Neural crest cell (in vitro differentiated cells): ENCODE data around the gene CCL2. TPM values are rescaled to one million over a fixed set of nuclear protein-coding genes. Genes with fewer than 3 reads are reported as not detected.
"Not testable (repeated sequence)": the region's sequence is repeated elsewhere in the genome, so short reads cannot be mapped to it uniquely, and the experiment has no call there.

ENCODE experiments used
- DNase-seq: peaks from one replicate; pipeline ENCODE4 v3.0.0; 2021; ENCODE audit warnings: low read depth, mixed read lengths, low spot score
- H3K27ac Mint-ChIP-seq: one replicate; pipeline ENCODE4 v1.8.0; 2021; ENCODE audit warnings: mild to moderate bottlenecking, mixed read lengths; ENCODE audit not compliant: unreplicated experiment
- H3K27me3 Mint-ChIP-seq: 2 replicates; pipeline ENCODE4 v1.8.0; 2021; ENCODE audit warnings: low read depth, mild to moderate bottlenecking, mixed read lengths
- H3K36me3 Mint-ChIP-seq: 2 replicates; pipeline ENCODE4 v1.8.0; 2021; ENCODE audit warnings: low read depth, mild to moderate bottlenecking, mixed read lengths
- H3K4me1 Mint-ChIP-seq: 2 replicates; pipeline ENCODE4 v1.8.0; 2021; ENCODE audit warnings: mixed read lengths
- H3K4me3 Mint-ChIP-seq: one replicate; pipeline ENCODE4 v1.8.0; 2021; ENCODE audit warnings: mild to moderate bottlenecking, mixed read lengths
- H3K9me3 Mint-ChIP-seq: 2 replicates; pipeline ENCODE4 v1.8.0; 2021; ENCODE audit warnings: mixed read lengths
- total RNA-seq: library from RNA; stranded (reverse); gene quantifications from 2 replicates; pipeline ENCODE4 v1.2.1, GENCODE V29; 2021
- TF ChIP-seq, protein P1 (sequence below): fragments of 200-600 bp; sonication (generic); conservative IDR thresholded peaks from 2 replicates; pipeline ENCODE4 v1.5.0; 2021; ENCODE audit warnings: antibody characterized with exemption, mild to moderate bottlenecking

CCL2 gene
- total RNA-seq, 1 donor from 2014 or later, result 3.5 TPM

DNA sequence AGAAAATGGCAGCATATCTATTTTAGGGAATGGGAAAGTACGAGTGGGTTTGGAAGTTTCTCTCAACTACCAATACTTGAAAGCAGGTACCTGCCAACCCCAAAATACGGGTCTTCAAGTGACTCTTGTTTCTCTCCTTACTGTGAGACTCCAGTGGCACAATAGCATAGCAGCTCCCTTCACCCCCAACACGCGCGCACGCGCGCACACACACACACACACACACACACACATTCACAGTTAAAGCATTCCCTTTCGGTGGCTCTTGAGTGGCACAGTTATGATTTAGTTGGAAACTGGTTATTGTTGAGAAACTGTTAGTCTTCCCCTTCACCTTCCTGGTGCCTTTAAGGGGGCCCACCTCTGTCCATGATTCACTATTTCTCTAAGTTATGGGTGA is 30.0 kb upstream of the CCL2 start:
- Mint-ChIP-seq H3K4me1 (peaks cover 12% of the 10 kb centered on the region), H3K27ac (no peak overlapping the region), H3K4me3 (no peak overlapping the region), H3K9me3 (peaks cover 8% of the 10 kb centered on the region), H3K36me3 (no peaks in the 10 kb centered on the region), H3K27me3 (peaks cover 31% of the 10 kb centered on the region)
- no peak for DNase-seq
- TF ChIP-seq, protein P1, sequence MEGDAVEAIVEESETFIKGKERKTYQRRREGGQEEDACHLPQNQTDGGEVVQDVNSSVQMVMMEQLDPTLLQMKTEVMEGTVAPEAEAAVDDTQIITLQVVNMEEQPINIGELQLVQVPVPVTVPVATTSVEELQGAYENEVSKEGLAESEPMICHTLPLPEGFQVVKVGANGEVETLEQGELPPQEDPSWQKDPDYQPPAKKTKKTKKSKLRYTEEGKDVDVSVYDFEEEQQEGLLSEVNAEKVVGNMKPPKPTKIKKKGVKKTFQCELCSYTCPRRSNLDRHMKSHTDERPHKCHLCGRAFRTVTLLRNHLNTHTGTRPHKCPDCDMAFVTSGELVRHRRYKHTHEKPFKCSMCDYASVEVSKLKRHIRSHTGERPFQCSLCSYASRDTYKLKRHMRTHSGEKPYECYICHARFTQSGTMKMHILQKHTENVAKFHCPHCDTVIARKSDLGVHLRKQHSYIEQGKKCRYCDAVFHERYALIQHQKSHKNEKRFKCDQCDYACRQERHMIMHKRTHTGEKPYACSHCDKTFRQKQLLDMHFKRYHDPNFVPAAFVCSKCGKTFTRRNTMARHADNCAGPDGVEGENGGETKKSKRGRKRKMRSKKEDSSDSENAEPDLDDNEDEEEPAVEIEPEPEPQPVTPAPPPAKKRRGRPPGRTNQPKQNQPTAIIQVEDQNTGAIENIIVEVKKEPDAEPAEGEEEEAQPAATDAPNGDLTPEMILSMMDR, result no peak

DNA sequence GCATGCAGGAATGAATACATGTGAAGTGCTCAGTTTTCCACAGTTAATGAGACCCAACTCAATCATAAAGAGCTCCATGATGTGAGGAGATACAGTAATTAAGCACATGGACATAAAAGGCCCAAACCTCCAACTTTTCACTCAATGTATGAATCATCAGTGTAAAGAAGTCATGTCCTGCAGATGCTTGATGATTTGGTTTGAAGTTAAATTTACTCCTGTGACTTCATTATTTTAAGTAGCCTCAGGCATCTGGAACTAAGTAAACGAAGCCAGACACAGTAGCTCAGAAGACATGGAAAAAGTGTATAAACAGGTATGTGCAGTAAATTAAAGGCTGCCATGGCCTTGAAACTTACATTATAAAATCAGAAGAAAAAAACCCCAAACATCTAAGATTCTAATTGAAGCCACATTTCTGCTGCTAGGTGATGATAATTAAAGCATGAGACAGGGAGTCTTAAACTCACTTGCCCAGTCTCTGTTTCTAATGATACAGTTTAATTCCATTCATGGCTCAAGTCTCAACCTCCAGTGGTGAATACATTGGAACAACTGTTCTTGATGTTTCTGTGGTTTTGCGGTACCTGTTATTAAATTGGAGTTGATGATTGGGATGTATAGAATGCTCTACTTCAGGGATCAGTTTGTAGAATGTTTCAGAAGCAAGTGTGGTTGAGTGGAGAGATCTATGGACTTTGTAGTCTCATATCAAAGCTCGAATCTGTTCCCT is 28.9 kb upstream of the CCL2 start:
- Mint-ChIP-seq H3K36me3 (no peaks in the 10 kb centered on the region), H3K27me3 (peaks cover 23% of the 10 kb centered on the region), H3K4me1 (peaks cover 8% of the 10 kb centered on the region), H3K4me3 (no peak overlapping the region), H3K9me3 (peaks cover 13% of the 10 kb centered on the region), H3K27ac (no peak overlapping the region)
- DNase-seq, result no peak
- TF ChIP-seq, protein P1, result no peak

DNA sequence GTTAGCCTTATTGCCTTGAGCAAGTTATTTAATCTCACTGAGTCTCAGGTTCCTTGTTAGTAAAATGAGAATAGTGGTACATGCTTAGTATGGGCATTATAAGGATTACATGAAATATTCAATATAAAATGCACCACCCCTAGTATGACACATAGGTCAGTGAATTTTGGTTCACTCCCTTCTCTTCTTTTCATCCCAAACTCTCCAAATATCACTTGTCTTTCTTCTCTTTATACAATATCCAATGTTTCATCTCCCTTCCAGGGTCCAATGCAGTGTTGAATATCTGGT is 28.4 kb upstream of the CCL2 start:
- no peak overlapping the region for H3K27ac Mint-ChIP-seq
- peaks cover 14% of the 10 kb centered on the region for H3K9me3 Mint-ChIP-seq
- H3K36me3 Mint-ChIP-seq, result no peaks in the 10 kb centered on the region
- TF ChIP-seq, protein P1, result no peak
- H3K27me3 Mint-ChIP-seq, result peaks cover 23% of the 10 kb centered on the region
- H3K4me1 Mint-ChIP-seq, result peaks cover 3% of the 10 kb centered on the region
- DNase-seq, result no peak
- no peak overlapping the region for H3K4me3 Mint-ChIP-seq

DNA sequence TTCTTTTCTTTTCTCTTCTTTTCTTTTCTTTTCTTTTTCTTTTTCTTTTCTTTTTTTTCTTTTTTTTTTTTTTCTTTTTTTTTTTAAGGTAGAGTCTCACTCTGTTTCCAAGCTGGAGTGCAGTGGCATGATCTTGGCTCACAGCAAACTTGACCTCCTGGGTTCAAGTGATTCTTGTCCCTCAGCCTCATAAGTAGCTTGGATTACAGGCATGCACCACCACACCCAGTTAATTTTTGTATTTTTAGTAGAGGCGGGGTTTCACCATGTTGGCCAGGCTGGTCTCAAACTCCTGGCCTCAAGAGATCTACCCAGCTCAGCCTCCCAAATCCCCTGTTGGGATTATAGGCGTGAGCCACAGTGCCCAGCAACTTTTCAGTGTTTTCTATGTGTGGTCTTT is 27.8 kb upstream of the CCL2 start:
- not testable (repeated sequence) for H3K27ac Mint-ChIP-seq, H3K4me3 Mint-ChIP-seq, H3K36me3 Mint-ChIP-seq, H3K4me1 Mint-ChIP-seq, DNase-seq
- Mint-ChIP-seq H3K27me3 (peaks cover 23% of the 10 kb centered on the region), H3K9me3 (peaks cover 14% of the 10 kb centered on the region)

DNA sequence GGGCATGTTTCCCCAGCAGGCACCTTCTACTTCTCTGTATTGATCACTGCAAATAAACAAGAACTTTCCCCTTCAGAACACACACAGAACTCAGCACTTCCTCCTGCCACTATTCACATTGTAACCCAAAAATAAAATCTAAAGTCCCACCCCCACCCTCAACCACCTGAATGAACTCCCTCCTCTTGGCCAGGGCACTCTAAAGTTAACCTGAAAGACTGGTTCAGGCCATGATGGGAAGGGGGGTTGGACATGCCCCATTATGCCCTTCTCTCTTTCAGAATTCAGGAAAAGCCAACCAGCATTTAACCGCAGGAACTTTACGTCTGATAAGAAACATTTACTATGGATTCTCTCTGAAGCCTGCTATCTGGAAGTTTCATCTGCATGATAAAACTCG is 27.4 kb upstream of the CCL2 start:
- Mint-ChIP-seq H3K4me3 (no peak overlapping the region), H3K27me3 (peaks cover 22% of the 10 kb centered on the region), H3K36me3 (no peaks in the 10 kb centered on the region), H3K4me1 (no peaks in the 10 kb centered on the region), H3K9me3 (peaks cover 14% of the 10 kb centered on the region), H3K27ac (no peak overlapping the region)
- DNase-seq, result no peak
- TF ChIP-seq, protein P1, result no peak

DNA sequence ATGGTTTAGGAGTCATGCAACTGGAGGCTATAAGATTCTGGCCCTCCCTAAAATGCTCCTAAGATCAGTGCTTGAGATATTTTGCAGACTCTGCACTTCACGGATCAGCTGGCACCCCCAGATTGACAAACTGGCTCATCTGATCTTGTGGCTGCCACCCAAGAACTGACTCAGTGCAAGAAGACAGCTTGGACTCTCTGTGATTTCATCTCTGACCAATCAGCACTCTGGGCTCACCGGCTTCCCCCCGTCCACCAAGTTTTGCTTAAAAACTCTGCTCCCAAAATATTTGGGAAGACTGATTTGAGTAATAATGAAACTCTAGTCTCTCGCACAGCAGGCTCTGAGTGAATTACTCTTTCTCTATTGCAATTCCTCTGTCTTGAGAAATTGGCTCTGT is 26.3 kb upstream of the CCL2 start:
- H3K9me3 Mint-ChIP-seq, result peaks cover 11% of the 10 kb centered on the region
- H3K4me1 Mint-ChIP-seq, result no peaks in the 10 kb centered on the region
- H3K36me3 Mint-ChIP-seq, result no peaks in the 10 kb centered on the region
- no peak for DNase-seq
- H3K27ac Mint-ChIP-seq, result no peak overlapping the region
- TF ChIP-seq, protein P1, result no peak
- no peak overlapping the region for H3K4me3 Mint-ChIP-seq
- peaks cover 22% of the 10 kb centered on the region for H3K27me3 Mint-ChIP-seq
